Caco-2 (cell line): ENCODE results near the gene SDR42E1. TPM values are rescaled to one million over a fixed set of nuclear protein-coding genes. Genes with fewer than 3 reads are reported as not detected.

ENCODE experiments used
- BruUV-seq: library from RNA; stranded (reverse); fragments of 400-500 nt; replicated peaks from 2 replicates; lab custom pipeline; 2021; lab: Mats Ljungman, UMichigan
- CTCF ChIA-PET: fragments of 300-600 bp; sonication (Branson Sonifier 250); formaldehyde crosslinking; loops from one replicate; lab custom pipeline; 2022; ENCODE audit warnings: antibody characterized with exemption; lab: Charles Lee
- POLR2A ChIA-PET: fragments of 300-600 bp; sonication (Branson Sonifier 250); formaldehyde crosslinking; loops from one replicate; lab custom pipeline; 2022; ENCODE audit warnings: antibody characterized with exemption; lab: Charles Lee
- DNase-seq, 2 experiments: peaks; one replicate each; pipeline versions ENCODE4 v3.0.0 to v3.0.0-alpha.2; 2020 to 2022
- H3K27me3 ChIP-seq: replicated peaks from 2 replicates; pipeline ENCODE4 v1.6.0; 2011; ENCODE audit warnings: low read length; ENCODE audit not compliant: control insufficient read depth, insufficient read depth
- H3K36me3 ChIP-seq: 2 replicates; pipeline ENCODE4 v1.5.1; 2011; ENCODE audit warnings: low read length; ENCODE audit not compliant: control insufficient read depth, insufficient read depth
- H3K4me1 ChIP-seq: fragments of 250-450 bp; sonication (Bioruptor Pico); 2 replicates; pipeline ENCODE4 v1.5.1; 2020; ENCODE audit warnings: mild to moderate bottlenecking
- H3K4me3 ChIP-seq: 2 replicates; pipeline ENCODE4 v1.5.1; 2011; ENCODE audit warnings: low read depth, mild to moderate bottlenecking, control low read depth, low read length
- H3K9me3 ChIP-seq: fragments of 250-450 bp; sonication (Bioruptor Pico); 2 replicates; pipeline ENCODE4 v1.5.1; 2020; ENCODE audit warnings: mild to moderate bottlenecking, moderate library complexity
- H3K27ac Mint-ChIP-seq: one replicate; pipeline ENCODE4 v1.8.0; 2022; ENCODE audit warnings: mixed read lengths; ENCODE audit not compliant: unreplicated experiment
- H3K27me3 Mint-ChIP-seq: one replicate; pipeline ENCODE4 v1.8.0; 2022; ENCODE audit warnings: mixed read lengths; ENCODE audit not compliant: insufficient read depth, unreplicated experiment
- H3K36me3 Mint-ChIP-seq: one replicate; pipeline ENCODE4 v1.8.0; 2022; ENCODE audit warnings: mild to moderate bottlenecking, mixed read lengths; ENCODE audit not compliant: insufficient read depth, unreplicated experiment
- H3K4me1 Mint-ChIP-seq: one replicate; pipeline ENCODE4 v1.8.0; 2022; ENCODE audit warnings: low read depth, mixed read lengths; ENCODE audit not compliant: unreplicated experiment
- H3K4me3 Mint-ChIP-seq: one replicate; pipeline ENCODE4 v1.8.0; 2022; ENCODE audit warnings: mild to moderate bottlenecking, moderate library complexity, mixed read lengths; ENCODE audit not compliant: unreplicated experiment
- H3K9me3 Mint-ChIP-seq: one replicate; pipeline ENCODE4 v1.8.0; 2022; ENCODE audit warnings: mixed read lengths; ENCODE audit not compliant: unreplicated experiment
- CTCF ChIP-seq, 2 experiments: fragments of 200-600 bp in 1 of 2; IDR thresholded peaks; 1 replicate in 1 of 2; 2 replicates in 1 of 2; pipeline versions ENCODE4 v1.5.1 to v1.8.0; 2011 to 2022; ENCODE audit warnings: antibody characterized with exemption in 1 of 2, control low read depth in 1 of 2, inconsistent platforms in 1 of 2, low read depth in 1 of 2, low read length in 1 of 2, mild to moderate bottlenecking in 1 of 2, moderate library complexity in 1 of 2; ENCODE audit not compliant: insufficient read depth in 1 of 2, severe bottlenecking in 1 of 2, unreplicated experiment in 1 of 2
- intact Hi-C: fragments of 100-400 bp; cut with micrococcal nuclease; formaldehyde crosslinking; loops from one replicate; pipeline ENCODE4 v1.10.0; 2022; ENCODE audit not compliant: unreplicated experiment
- total RNA-seq: library from RNA; stranded (reverse); gene quantifications from 2 replicates; pipeline ENCODE4 v1.2.3, GENCODE V29; 2022

The SDR42E1 gene
- total RNA-seq, 1 experiment from 2014 or later, result 5.3 TPM

DNA sequence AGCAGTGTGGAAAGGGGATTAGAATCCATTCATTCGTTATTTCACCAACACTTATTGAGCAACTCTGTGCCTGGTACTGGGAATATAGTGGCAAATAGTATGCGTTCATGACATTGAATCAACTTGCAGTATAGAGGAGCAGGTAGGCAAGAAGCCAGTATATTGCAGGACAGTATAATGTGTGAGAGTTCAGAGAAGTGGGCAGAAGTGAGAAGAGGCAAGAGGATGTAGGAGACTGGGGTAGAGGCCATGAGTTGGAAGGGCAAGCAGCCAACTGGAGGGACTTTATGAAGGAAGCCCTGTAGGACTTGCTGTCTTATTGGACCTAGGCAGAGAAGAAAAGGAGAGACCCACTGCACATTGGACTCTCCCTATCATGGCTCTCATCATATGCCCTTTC lies 36.1 kb upstream of the SDR42E1 start:
- H3K4me1 Mint-ChIP-seq, result peaks cover 53% of the 10 kb centered on the region
- intact Hi-C loops, result no loop called here
- POLR2A ChIA-PET, result no interaction called here
- Histone ChIP-seq H3K9me3 (no peaks in the 10 kb centered on the region), H3K36me3 (peaks cover 4% of the 10 kb centered on the region; the same call in 1 of the 2 replicates), H3K4me3 (no peak overlapping the region), H3K4me1 (peaks cover 62% of the 10 kb centered on the region), H3K27me3 (no peaks in the 10 kb centered on the region)
- BruUV-seq, result no TSS peak
- H3K4me3 Mint-ChIP-seq, result no peak overlapping the region
- H3K27ac Mint-ChIP-seq, result no peak overlapping the region
- no peaks in the 10 kb centered on the region for H3K27me3 Mint-ChIP-seq
- no peaks in the 10 kb centered on the region for H3K36me3 Mint-ChIP-seq
- CTCF ChIA-PET, result no interaction called here
- TF ChIP-seq CTCF (IDR thresholded peaks at IDR 0.05; ENCODE audit: insufficient read depth in 1 of 2, low read depth in 1 of 2, low read length in 1 of 2, severe bottlenecking in 1 of 2, unreplicated experiment in 1 of 2), result no peak
- DNase-seq, result no peak
- no peaks in the 10 kb centered on the region for H3K9me3 Mint-ChIP-seq

- CTCF ChIA-PET, result no interaction called here
- BruUV-seq, result no TSS peak
- POLR2A ChIA-PET, result no interaction called here
- Mint-ChIP-seq H3K9me3 (no peaks in the 10 kb centered on the region), H3K4me1 (peaks cover 53% of the 10 kb centered on the region), H3K36me3 (no peaks in the 10 kb centered on the region), H3K27ac (no peak overlapping the region), H3K4me3 (no peak overlapping the region), H3K27me3 (no peaks in the 10 kb centered on the region)
- no peak overlapping the region for H3K4me3 ChIP-seq
- no peak for DNase-seq
- H3K36me3 ChIP-seq, result peaks cover 4% of the 10 kb centered on the region; the same call in 1 of the 2 replicates
- H3K9me3 ChIP-seq, result no peaks in the 10 kb centered on the region
- no peak for TF ChIP-seq CTCF (IDR thresholded peaks at IDR 0.05; ENCODE audit: insufficient read depth in 1 of 2, low read depth in 1 of 2, low read length in 1 of 2, severe bottlenecking in 1 of 2, unreplicated experiment in 1 of 2)
- H3K4me1 ChIP-seq, result peaks cover 57% of the 10 kb centered on the region
- H3K27me3 ChIP-seq, result no peaks in the 10 kb centered on the region
- intact Hi-C loops, result no loop called here
Measured at GRCh38 chr16:82046941-82047340, 35.7 kb upstream of the SDR42E1 start.

DNA sequence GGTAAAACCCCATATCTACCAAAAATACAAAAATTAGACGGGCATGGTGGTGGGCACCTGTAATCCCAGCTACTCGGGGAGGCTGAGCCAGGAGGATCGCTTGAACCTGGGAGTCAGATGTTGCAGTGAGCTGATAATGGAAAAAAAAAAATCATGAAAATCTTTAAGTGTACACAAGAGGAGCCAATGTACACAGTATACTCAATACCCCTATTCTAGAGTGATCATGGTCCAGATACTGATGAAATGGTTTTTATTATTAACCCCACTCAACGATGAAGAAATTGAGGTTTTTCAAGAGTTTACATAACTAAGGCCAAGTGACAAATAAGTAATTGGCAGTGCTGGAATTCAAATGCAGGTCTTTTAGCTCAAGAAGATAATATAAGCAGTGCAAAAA lies 35.3 kb upstream of the SDR42E1 start:
- intact Hi-C loops, result no loop called here
- Mint-ChIP-seq H3K27me3 (no peaks in the 10 kb centered on the region), H3K27ac (no peak overlapping the region), H3K36me3 (no peaks in the 10 kb centered on the region), H3K4me1 (peaks cover 57% of the 10 kb centered on the region), H3K4me3 (no peak overlapping the region), H3K9me3 (no peaks in the 10 kb centered on the region)
- Histone ChIP-seq H3K36me3 (peaks cover 1% of the 10 kb centered on the region; the same call in 1 of the 2 replicates), H3K4me3 (no peak overlapping the region), H3K4me1 (peaks cover 53% of the 10 kb centered on the region), H3K9me3 (no peaks in the 10 kb centered on the region), H3K27me3 (no peaks in the 10 kb centered on the region)
- ChIA-PET POLR2A (no interaction called here), CTCF (no interaction called here)
- BruUV-seq, result no TSS peak
- no peak for DNase-seq
- TF ChIP-seq CTCF (IDR thresholded peaks at IDR 0.05; ENCODE audit: insufficient read depth in 1 of 2, low read depth in 1 of 2, low read length in 1 of 2, severe bottlenecking in 1 of 2, unreplicated experiment in 1 of 2), result no peak
